ENCODE measurements around the gene RLF.
A peak's percentile ranks its signal among the peaks of the same experiment; 100 is the strongest.
"Not testable (repeated sequence)": the region's sequence is repeated elsewhere in the genome, so short reads cannot be mapped to it uniquely, and the experiment has no call there.

The RLF gene

DNA sequence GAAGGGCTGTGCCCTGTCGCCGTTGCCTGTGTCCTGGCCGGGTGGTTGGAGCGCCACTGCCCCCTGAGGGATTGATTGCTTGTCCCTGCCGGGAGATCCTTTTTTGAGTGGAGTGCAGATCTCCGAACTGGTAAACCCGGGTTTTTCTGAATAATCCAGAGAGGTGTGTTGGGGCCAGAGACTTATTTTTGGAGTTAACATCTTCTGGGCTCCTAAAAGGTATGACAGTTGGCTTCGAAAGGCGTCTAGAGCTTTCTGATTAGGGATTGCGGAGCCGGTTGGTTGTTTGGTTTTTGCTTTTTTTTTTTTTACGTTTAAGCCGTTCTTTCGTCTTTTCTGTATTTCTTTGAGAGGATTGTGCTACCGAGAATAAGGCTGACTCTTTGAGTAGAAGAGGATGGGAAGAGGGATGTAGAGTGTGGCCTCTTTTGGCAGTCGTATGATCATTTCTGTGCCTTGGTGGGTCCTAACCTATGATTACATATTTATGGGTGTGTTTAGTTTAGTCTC lies 756 bp downstream of the RLF start:
- H3K4me3 ChIP-seq (ENCODE audit: low read depth, low read length), result peak overlapping the region; percentile 97
- no peak for DNase-seq (ENCODE audit: low read depth)

GRCh38 chr1:40162753-40163441 lies 1.7 kb downstream of the RLF start:
- no peak for DNase-seq (ENCODE audit: low read depth)
- peak overlapping the region; percentile 97 for H3K4me3 ChIP-seq (ENCODE audit: low read depth, low read length)

DNA sequence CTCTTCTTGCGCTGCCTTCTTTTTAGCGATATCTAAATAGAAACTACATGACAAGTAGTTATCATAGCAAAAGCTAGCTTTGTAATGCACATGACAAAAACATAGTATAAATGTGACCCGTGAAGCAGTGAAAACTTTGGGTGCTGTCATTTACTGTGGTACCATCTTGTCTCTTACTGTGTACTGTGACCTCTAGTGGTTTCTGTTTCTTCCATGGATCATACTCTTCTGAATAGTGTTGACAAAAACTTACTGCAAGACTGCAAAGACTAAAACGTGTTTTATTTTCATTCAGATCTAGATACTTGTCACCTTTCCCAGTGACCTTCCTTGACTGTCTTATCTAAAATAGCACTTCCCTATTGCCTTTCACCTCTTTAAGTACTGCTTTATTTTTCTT lies 6.1 kb downstream of the RLF start:
- H3K4me3 ChIP-seq (ENCODE audit: low read depth, low read length), result no peak overlapping the region
- no peak for DNase-seq (ENCODE audit: low read depth)

DNA sequence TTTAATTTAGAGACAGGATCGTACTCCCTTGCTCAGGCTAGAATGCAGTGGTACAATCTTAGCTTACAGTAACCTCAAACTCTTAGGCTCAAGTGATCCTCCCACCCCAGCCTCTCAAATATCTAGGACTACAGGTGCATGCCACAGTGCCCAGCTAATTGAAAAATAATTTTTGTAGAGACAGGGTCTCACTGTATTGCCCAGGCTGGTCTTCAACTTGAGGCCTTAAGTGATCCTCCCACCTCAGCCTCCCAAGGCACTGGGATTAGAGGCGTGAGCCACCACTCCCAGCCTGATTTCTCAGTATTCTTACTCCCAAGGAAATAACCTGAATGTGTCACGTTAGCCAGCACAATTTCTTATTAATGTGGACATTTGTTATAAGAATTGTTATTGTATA lies 9.8 kb downstream of the RLF start:
- no peak overlapping the region for H3K4me3 ChIP-seq (ENCODE audit: low read depth, low read length)
- DNase-seq (ENCODE audit: low read depth), result no peak

DNA sequence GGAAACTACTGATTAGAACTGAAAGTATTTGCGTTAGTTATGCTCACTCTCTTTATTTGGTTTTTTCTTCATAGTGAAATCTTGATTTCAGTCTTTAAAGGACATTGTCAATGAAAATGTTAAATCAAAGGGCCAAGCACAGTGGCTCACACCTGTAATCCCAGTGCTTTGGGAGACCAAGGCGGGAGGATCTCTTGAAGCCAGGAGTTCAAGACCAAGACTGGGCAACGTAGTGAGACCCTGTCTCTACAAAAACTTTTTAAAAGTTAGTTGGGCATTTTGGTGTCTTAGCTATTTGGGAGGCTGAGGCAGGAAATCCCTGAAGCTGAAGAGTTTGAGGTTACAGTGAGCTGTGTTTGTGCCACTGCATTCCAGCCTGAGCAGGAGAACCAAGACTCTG lies 13.6 kb downstream of the RLF start:
- H3K4me3 ChIP-seq (ENCODE audit: low read depth, low read length), result no peak overlapping the region
- DNase-seq (ENCODE audit: low read depth), result no peak

DNA sequence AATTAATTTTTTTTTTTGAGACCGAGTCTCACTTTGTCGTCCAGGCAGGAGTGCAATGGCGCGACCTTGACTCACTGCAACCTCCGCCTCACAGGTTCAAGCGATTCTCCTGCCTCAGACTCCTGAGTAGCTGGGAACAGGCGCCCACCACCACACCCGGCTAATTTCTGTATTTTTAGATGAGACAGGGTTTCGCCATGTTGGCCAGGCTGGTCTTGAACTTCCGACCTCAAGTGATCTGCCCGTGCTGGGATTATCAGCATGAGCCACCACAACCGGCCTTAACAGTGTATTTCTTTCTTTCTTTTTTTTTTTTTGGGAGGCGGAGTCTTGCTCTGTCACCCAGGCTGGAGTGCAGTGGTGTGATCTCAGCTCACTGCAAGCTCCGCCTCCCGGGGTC lies 15.8 kb downstream of the RLF start:
- DNase-seq (ENCODE audit: low read depth); H3K4me3 ChIP-seq (ENCODE audit: low read depth, low read length): not testable (repeated sequence)

GRCh38 chr1:40178200-40178599 lies 17.0 kb downstream of the RLF start:
- no peak overlapping the region for H3K4me3 ChIP-seq (ENCODE audit: low read depth, low read length)
- DNase-seq (ENCODE audit: low read depth), result no peak

- no peak for DNase-seq (ENCODE audit: low read depth)
- no peak overlapping the region for H3K4me3 ChIP-seq (ENCODE audit: low read depth, low read length)
Measured at GRCh38 chr1:40179496-40180089, 18.4 kb downstream of the RLF start.

DNA sequence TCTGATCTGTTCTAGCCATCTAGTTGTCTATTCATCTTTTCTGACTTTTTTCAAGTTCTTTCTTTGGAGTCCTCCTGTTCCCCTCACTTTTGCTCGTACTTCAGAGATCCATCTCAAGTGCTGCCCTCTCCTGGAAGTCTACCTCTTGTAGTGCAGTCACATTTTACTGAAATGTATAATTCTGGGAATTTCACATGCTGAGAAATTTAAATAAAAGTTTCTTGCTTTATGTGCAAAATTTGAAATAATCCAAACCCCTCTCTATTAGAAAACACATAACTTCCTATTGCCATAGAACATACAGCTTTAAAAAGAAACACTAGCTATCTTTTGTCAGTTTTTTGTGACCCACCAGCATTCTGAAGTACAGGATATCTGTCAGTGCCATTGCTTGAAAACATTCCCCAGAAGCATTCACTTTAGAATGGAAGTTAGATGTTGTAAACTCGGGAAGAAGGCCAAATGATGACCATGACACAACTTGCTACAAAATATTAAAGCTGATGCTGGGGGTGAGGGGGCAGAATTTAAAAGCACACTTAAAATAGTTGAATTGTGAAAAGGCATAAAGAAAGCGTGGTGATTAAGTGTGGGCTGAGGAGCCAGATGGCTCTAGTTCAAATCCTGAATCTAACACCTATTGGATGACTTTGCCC lies 22.0 kb downstream of the RLF start:
- no peak overlapping the region for H3K4me3 ChIP-seq (ENCODE audit: low read depth, low read length)
- DNase-seq (ENCODE audit: low read depth), result no peak

DNA sequence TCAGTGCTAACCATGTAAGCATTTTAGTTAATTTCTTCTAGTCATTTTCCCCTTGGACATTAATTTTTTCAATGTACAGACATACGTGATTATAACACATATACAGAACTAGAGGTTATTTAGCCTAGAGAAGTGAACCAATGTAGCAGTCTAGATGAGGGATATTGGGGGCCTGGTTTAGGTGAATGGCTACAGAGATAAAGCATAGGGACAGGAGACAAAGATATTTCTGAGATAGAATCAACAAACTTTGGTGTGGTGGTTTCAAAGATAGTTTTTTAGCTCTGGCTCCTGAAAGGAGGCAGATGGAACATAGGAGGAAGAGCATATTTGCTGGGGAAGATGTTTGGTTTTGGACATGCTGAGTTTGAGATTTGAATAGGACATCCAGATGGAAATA lies 23.0 kb downstream of the RLF start:
- DNase-seq (ENCODE audit: low read depth), result no peak
- no peak overlapping the region for H3K4me3 ChIP-seq (ENCODE audit: low read depth, low read length)

DNA sequence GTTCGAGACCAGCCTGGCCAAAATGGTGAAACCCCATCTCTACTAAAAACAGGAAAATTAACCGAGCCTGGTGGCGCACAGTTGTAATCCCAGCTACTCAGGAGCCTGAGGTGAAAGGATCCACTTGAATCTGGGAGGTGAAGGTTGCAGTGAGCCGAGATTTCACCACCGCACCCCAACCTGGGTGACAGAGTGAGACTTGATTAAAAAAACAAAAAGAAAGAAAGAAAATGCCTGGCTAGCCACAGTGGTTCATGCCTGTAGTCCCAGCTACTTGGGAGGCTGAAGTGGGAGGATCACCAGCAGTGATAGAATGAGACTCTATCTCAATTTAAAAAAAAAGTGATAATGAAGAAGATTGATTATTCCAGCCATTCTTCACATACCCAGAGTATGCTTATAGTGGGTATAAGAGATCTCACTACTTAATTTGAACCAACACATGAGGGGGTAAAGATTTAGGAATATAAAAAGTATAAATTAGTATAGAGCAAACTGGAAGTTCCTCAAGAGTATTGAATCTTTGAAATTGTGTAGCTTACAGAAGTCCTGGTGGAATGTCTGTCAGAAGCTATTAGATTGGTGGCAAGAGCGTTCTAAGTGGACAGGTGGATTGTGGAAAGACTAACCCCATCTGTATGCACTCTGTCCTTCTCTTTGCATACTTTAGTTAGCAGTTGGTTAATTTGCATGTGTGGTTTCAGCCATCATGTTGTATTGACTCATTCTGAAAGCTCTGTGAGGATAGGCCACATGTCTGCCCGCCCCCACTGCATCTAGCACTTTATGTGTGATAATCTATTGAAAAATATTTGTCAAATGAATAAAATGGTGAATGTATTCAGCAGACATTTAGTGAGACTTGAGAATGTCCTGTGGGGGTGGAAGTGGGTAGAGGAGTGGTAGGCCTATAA lies 25.0 kb downstream of the RLF start:
- no peak overlapping the region for H3K4me3 ChIP-seq (ENCODE audit: low read depth, low read length)
- DNase-seq (ENCODE audit: low read depth), result peak; percentile 14

DNA sequence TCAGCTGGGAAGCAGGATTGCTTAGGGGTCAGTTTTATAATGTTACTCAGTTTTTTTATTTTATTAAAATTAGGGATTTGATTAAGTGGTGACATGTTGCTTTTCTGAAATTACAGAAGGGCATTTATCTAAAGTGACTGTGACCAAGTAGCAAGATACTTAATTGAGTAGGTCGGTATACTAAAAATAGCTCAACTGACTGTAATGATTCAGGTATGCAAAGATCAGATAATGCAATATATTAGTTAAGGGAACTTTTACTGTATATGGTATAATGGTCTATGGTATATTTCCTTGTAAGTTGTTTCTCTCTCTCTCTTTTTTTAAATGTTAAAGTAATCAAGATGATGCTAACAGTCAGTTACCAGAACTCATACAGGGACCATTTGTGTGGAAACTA lies 26.2 kb downstream of the RLF start:
- H3K4me3 ChIP-seq (ENCODE audit: low read depth, low read length), result no peak overlapping the region
- DNase-seq (ENCODE audit: low read depth), result no peak

DNA sequence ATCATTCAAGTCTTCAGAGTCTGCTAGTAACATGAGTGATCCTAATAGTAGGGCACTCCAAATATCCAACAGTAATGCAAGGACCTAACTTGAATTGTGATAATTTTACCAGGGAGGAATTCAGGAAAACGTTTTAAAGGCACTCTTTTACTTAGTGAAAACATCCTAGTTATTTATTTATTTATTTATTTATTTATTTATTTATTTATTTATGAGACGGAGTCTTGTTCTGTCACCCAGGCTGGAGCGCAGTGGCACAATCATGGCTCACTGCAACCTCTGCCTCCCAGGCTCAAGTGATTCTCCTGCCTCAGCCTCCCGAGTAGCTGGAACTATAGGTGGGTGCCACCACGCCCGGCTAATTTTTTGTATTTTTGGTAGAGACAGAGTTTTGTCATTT lies 33.5 kb downstream of the RLF start:
- H3K4me3 ChIP-seq (ENCODE audit: low read depth, low read length); DNase-seq (ENCODE audit: low read depth): not testable (repeated sequence)

DNA sequence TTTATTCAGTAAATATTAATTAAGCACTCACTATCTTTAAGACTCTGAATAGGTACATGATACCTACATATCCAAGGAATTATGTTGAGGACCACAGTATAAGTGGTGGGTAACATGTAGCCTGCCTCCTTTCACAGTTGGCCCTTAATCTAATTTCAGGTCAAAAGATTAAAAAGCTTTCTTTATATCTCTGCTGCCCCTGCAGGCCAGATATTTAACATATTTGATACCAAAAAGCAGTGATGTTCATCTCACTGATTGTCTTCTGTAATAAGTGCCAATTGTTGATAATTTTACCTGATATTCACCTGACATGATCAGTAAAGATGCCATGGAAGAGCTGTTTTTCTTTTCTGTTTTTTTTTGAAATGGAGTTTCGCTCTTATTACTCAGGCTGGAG lies 36.5 kb downstream of the RLF start:
- DNase-seq (ENCODE audit: low read depth), result no peak
- H3K4me3 ChIP-seq (ENCODE audit: low read depth, low read length), result no peak overlapping the region

DNA sequence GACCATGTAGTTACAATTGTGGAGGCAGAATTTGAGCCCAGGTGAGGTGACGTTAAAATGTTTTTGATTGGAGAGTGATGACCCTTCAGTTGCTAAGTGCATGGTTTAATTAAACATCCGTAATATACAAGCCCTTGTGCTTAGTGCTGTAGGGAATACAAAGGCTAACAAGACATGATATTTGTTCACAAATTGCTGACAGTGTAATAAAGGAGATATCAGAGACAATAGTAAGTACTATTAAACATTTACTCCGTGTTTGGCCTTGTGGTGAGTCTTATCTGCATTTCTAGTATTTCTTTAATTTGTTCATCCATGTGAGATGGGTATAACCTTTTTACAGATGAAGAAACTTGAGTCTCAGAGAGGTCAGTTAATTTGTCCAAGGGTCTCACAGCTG lies 37.9 kb downstream of the RLF start:
- H3K4me3 ChIP-seq (ENCODE audit: low read depth, low read length), result no peak overlapping the region
- DNase-seq (ENCODE audit: low read depth), result no peak

- DNase-seq (ENCODE audit: low read depth), result no peak
- H3K4me3 ChIP-seq (ENCODE audit: low read depth, low read length), result no peak overlapping the region
Measured at GRCh38 chr1:40204856-40205255, 43.7 kb downstream of the RLF start.

DNA sequence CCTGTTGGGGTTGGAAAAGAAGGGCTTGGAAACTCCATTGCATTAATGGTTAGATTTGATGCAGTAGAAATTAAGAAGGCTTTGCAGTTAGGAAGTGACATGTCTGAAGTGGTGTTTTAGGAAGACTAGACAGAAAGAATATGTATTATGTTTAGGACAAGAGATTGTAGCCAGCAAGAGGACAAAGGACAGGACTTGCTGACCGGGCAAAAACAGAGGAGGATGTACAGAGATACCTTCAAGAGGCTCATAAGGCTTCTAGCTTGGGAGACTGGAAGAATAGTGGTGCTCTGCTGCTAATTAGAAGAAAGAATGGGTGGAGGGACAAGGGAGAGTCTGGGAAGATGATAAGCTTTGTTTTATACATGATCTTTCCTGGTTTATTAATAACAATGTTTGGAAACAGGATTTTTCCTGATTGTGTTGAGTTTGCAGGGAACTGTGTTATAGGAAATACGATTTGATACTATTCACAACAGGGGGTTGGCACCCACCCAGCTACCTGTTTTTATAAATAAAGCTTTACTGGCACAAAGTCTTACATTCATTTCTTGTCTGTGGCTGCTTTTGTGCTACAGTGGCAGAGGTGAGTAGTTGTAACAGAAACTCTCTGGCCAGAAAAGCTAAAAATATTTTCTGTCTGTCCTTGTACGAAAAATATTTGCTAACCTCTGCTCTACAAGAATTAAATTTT lies 49.5 kb downstream of the RLF start:
- no peak overlapping the region for H3K4me3 ChIP-seq (ENCODE audit: low read depth, low read length)
- DNase-seq (ENCODE audit: low read depth), result no peak

DNA sequence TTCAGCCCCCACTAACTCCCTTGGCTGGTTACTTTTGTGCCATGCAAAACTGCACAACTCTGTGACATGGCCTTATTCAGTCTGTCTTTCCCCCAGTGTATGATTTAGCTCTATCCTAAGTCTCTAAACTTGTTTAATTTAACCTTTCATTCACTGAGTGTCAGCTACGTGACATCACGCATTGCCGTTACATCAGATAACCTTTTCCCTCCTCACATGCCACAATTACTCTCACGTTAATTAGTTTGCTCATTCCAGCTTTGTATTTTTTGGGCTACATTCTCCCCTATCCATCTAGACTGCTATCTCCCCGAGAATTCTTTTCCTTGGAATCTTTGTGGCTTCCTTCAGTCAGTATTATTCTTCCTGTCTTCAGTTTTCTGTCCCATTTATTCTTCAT lies 57.1 kb downstream of the RLF start:
- no peak overlapping the region for H3K4me3 ChIP-seq (ENCODE audit: low read depth, low read length)
- no peak for DNase-seq (ENCODE audit: low read depth)

- not testable (repeated sequence) for H3K4me3 ChIP-seq (ENCODE audit: low read depth, low read length); DNase-seq (ENCODE audit: low read depth)
Measured at GRCh38 chr1:40221471-40221905, 60.3 kb downstream of the RLF start.

Data from skeletal muscle cell (primary cell).